Astrocyte (in vitro differentiated cells and primary cell): ENCODE data around the gene DIAPH3. TPM values are rescaled to one million over a fixed set of nuclear protein-coding genes. Genes with fewer than 3 reads are reported as not detected.

Source experiments
- DNase-seq: peaks from one replicate; pipeline ENCODE4 v3.0.0-alpha.2; 2010; ENCODE audit warnings: low read depth
- FAIRE-seq: peaks from 2 replicates; lab custom pipeline; 2011; peaks lifted over from hg19 to GRCh38; lab: Jason Lieb, UNC
- H2AFZ ChIP-seq: 2 replicates; pipeline ENCODE4 v1.6.0; 2012; ENCODE audit warnings: low read depth, low read length, inconsistent platforms
- H3K27ac ChIP-seq: 2 replicates; pipeline ENCODE4 v1.5.1; 2011; ENCODE audit warnings: low read depth, low read length, inconsistent platforms
- H3K27me3 ChIP-seq: 2 replicates; pipeline ENCODE4 v1.6.0; 2011; ENCODE audit warnings: low read length, inconsistent platforms; ENCODE audit not compliant: insufficient read depth
- H3K36me3 ChIP-seq: 2 replicates; pipeline ENCODE4 v1.5.1; 2011; ENCODE audit warnings: low read length, inconsistent platforms; ENCODE audit not compliant: insufficient read depth
- H3K4me1 ChIP-seq: 2 replicates; pipeline ENCODE4 v1.5.1; 2011; ENCODE audit warnings: low read length, inconsistent platforms; ENCODE audit not compliant: insufficient read depth
- H3K4me2 ChIP-seq: 2 replicates; pipeline ENCODE4 v1.6.0; 2012; ENCODE audit warnings: low read length, inconsistent platforms
- H3K4me3 ChIP-seq: 2 replicates; pipeline ENCODE4 v1.5.1; 2011; ENCODE audit warnings: low read depth, mild to moderate bottlenecking, low read length, inconsistent platforms; ENCODE audit not compliant: insufficient read depth
- H3K79me2 ChIP-seq: 2 replicates; pipeline ENCODE4 v1.6.0; 2012; ENCODE audit warnings: mild to moderate bottlenecking, low read length, inconsistent platforms; ENCODE audit not compliant: insufficient read depth
- H3K9ac ChIP-seq: 2 replicates; pipeline ENCODE4 v1.6.0; 2012; ENCODE audit warnings: mild to moderate bottlenecking, low read length, inconsistent platforms
- H3K9me3 ChIP-seq: 2 replicates; pipeline ENCODE4 v1.5.1; 2012; ENCODE audit warnings: low read depth, mild to moderate bottlenecking, low read length, inconsistent platforms; ENCODE audit not compliant: insufficient read depth
- H4K20me1 ChIP-seq: 2 replicates; pipeline ENCODE4 v1.6.0; 2012; ENCODE audit warnings: low read length, inconsistent platforms; ENCODE audit not compliant: insufficient read depth
- H3K27ac Mint-ChIP-seq: one replicate; pipeline ENCODE4 v1.8.0; 2021; ENCODE audit warnings: mild to moderate bottlenecking, mixed read lengths; ENCODE audit not compliant: unreplicated experiment
- H3K27me3 Mint-ChIP-seq: one replicate; pipeline ENCODE4 v1.8.0; 2021; ENCODE audit warnings: low read depth, mixed read lengths; ENCODE audit not compliant: unreplicated experiment
- H3K36me3 Mint-ChIP-seq: one replicate; pipeline ENCODE4 v1.8.0; 2021; ENCODE audit warnings: low read depth, mixed read lengths; ENCODE audit not compliant: unreplicated experiment
- H3K4me1 Mint-ChIP-seq: one replicate; pipeline ENCODE4 v1.8.0; 2021; ENCODE audit warnings: low read depth, mixed read lengths; ENCODE audit not compliant: unreplicated experiment
- H3K4me3 Mint-ChIP-seq: one replicate; pipeline ENCODE4 v1.8.0; 2021; ENCODE audit warnings: mild to moderate bottlenecking, moderate library complexity, mixed read lengths; ENCODE audit not compliant: unreplicated experiment
- H3K9me3 Mint-ChIP-seq: one replicate; pipeline ENCODE4 v1.8.0; 2021; ENCODE audit warnings: mild to moderate bottlenecking, mixed read lengths; ENCODE audit not compliant: unreplicated experiment
- EZH2 ChIP-seq: IDR thresholded peaks from 2 replicates; pipeline ENCODE4 v1.6.1; 2012; ENCODE audit warnings: mild to moderate bottlenecking, low read length, inconsistent platforms; ENCODE audit not compliant: insufficient read depth
- total RNA-seq: library from RNA; stranded (reverse); gene quantifications from 2 replicates; pipeline ENCODE4 v1.2.1, GENCODE V29; 2021
- TF ChIP-seq, protein P1 (sequence below): IDR thresholded peaks from 2 replicates; pipeline ENCODE4 v1.5.1; 2011; ENCODE audit warnings: low read depth, mild to moderate bottlenecking, inconsistent platforms, low read length, moderate library complexity; ENCODE audit not compliant: insufficient read depth

Gene DIAPH3
- total RNA-seq, 1 donor from 2014 or later = 19.0 TPM

GRCh38 chr13:59665184-59665583 lies 498.5 kb downstream of the DIAPH3 start:
- Mint-ChIP-seq H3K27me3 (no peaks in the 10 kb centered on the region), H3K9me3 (peaks cover 2% of the 10 kb centered on the region), H3K27ac (no peak overlapping the region), H3K4me1 (no peaks in the 10 kb centered on the region), H3K36me3 (peaks cover 8% of the 10 kb centered on the region), H3K4me3 (no peak overlapping the region)
- DNase-seq (no peak), FAIRE-seq (no peak)
- Histone ChIP-seq H3K27me3 (no peaks in the 10 kb centered on the region), H3K27ac (no peak overlapping the region), H3K4me2 (no peak overlapping the region), H3K9me3 (no peaks in the 10 kb centered on the region), H3K4me3 (no peak overlapping the region), H3K36me3 (no peaks in the 10 kb centered on the region), H3K9ac (no peak overlapping the region), H2AFZ (no peak overlapping the region), H4K20me1 (no peaks in the 10 kb centered on the region), H3K79me2 (no peaks in the 10 kb centered on the region), H3K4me1 (no peaks in the 10 kb centered on the region)
- TF ChIP-seq, protein P1, sequence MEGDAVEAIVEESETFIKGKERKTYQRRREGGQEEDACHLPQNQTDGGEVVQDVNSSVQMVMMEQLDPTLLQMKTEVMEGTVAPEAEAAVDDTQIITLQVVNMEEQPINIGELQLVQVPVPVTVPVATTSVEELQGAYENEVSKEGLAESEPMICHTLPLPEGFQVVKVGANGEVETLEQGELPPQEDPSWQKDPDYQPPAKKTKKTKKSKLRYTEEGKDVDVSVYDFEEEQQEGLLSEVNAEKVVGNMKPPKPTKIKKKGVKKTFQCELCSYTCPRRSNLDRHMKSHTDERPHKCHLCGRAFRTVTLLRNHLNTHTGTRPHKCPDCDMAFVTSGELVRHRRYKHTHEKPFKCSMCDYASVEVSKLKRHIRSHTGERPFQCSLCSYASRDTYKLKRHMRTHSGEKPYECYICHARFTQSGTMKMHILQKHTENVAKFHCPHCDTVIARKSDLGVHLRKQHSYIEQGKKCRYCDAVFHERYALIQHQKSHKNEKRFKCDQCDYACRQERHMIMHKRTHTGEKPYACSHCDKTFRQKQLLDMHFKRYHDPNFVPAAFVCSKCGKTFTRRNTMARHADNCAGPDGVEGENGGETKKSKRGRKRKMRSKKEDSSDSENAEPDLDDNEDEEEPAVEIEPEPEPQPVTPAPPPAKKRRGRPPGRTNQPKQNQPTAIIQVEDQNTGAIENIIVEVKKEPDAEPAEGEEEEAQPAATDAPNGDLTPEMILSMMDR = no peak
- no peak for TF ChIP-seq EZH2

DNA sequence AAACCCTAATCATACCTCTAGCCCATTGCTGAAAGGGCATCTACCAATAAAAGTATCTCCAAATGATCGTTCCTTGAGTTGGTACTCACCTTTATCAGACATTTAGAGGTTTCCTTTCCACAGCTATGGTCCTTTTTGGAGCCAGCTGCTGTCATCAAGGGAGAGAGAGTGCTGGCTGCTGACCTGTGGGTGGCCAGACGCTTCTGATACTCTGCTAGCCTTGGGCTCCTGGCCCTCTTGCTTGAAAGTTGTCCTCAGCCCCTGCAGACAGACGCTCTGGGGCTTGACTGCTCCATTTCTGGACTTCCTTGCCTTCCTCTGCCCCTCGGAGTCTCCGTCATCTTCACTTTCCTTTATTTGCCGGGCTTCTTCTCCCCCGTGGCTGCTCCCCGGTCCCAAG lies 499.1 kb downstream of the DIAPH3 start:
- Mint-ChIP-seq H3K4me1 (no peaks in the 10 kb centered on the region), H3K27ac (no peak overlapping the region), H3K36me3 (peaks cover 8% of the 10 kb centered on the region), H3K27me3 (no peaks in the 10 kb centered on the region), H3K9me3 (peaks cover 2% of the 10 kb centered on the region), H3K4me3 (no peak overlapping the region)
- no peaks in the 10 kb centered on the region for H3K9me3 ChIP-seq
- no peak overlapping the region for H3K27ac ChIP-seq
- H3K4me2 ChIP-seq = no peak overlapping the region
- no peak overlapping the region for H3K4me3 ChIP-seq
- H3K79me2 ChIP-seq = no peaks in the 10 kb centered on the region
- DNase-seq (no peak), FAIRE-seq (no peak)
- no peaks in the 10 kb centered on the region for H3K4me1 ChIP-seq
- H3K9ac ChIP-seq = no peak overlapping the region
- TF ChIP-seq EZH2 = no peak
- TF ChIP-seq, protein P1 = no peak
- H3K27me3 ChIP-seq = no peaks in the 10 kb centered on the region
- H3K36me3 ChIP-seq = no peaks in the 10 kb centered on the region
- no peak overlapping the region for H2AFZ ChIP-seq
- no peaks in the 10 kb centered on the region for H4K20me1 ChIP-seq

DNA sequence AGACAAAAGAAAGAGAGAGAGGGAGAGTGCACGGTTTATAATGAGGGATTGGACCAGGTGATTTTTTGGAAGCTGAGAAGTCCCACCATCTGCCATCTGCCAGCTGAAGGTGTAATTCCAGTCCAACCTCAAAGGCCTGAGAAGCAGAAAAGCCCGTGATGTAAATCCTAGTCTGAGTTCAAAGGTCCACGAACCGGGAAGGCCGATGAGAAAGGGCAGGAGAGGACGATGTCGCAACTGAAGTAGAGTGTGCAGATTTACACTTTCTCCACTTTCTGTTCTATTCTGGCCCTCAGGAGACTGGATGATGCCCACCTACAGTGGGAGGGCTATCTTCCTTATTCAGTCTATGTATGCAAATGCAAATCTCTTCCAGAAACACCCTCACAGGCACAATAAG lies 500.0 kb downstream of the DIAPH3 start:
- no peak overlapping the region for H3K27ac ChIP-seq
- no peak overlapping the region for H2AFZ ChIP-seq
- no peaks in the 10 kb centered on the region for H3K9me3 ChIP-seq
- H3K4me2 ChIP-seq = no peak overlapping the region
- H3K4me1 ChIP-seq = no peaks in the 10 kb centered on the region
- Mint-ChIP-seq H3K27ac (no peak overlapping the region), H3K4me3 (no peak overlapping the region), H3K9me3 (peaks cover 2% of the 10 kb centered on the region), H3K27me3 (no peaks in the 10 kb centered on the region), H3K36me3 (peaks cover 8% of the 10 kb centered on the region), H3K4me1 (no peaks in the 10 kb centered on the region)
- H3K79me2 ChIP-seq = no peaks in the 10 kb centered on the region
- no peaks in the 10 kb centered on the region for H3K27me3 ChIP-seq
- no peaks in the 10 kb centered on the region for H3K36me3 ChIP-seq
- FAIRE-seq (no peak), DNase-seq (no peak)
- no peak overlapping the region for H3K4me3 ChIP-seq
- TF ChIP-seq, protein P1 = no peak
- no peak for TF ChIP-seq EZH2
- H3K9ac ChIP-seq = no peak overlapping the region
- no peaks in the 10 kb centered on the region for H4K20me1 ChIP-seq
